Measurements from ENCODE around the gene CEP41. TPM values are rescaled to one million over a fixed set of nuclear protein-coding genes. Genes with fewer than 3 reads are reported as not detected.

CEP41 gene
- polyA plus RNA-seq, 1 donor (not counting 4 experiments of a cell fraction or from before 2014, with no cell fraction given), result 13.4 TPM

GRCh38 chr7:130401578-130401977, 39.2 kb downstream of the CEP41 start:
- H4K20me1 ChIP-seq (ENCODE audit: control insufficient read depth, extremely low read depth, insufficient read depth, low read length), result no peaks in the 10 kb centered on the region
- H3K36me3 ChIP-seq (ENCODE audit: control insufficient read depth in 2 of 2, extremely low read depth in 1 of 2, insufficient read depth in 2 of 2, low read length in 2 of 2), result peaks cover 2 to 4% of the 10 kb centered on the region in 2 experiments
- no peak overlapping the region for H3K4me2 ChIP-seq (ENCODE audit: control insufficient read depth, extremely low read depth, insufficient read depth, low read depth, low read length)
- no peak overlapping the region for H3K9ac ChIP-seq (ENCODE audit: control insufficient read depth, extremely low read depth, insufficient read depth, low read length)
- H3K9me1 ChIP-seq (ENCODE audit: control insufficient read depth, extremely low read depth, insufficient read depth, low read length), result no peaks in the 10 kb centered on the region
- no peak overlapping the region for H3K27ac ChIP-seq (ENCODE audit: control insufficient read depth, insufficient read depth, low read length)
- DNase-seq (ENCODE audit: low read depth, low spot score), result no peak
- dilution Hi-C loops (cut with MboI; ENCODE audit: extremely low pct_ligation_motif_present, low sequenced_read_pairs), result no loop called here
- no peaks in the 10 kb centered on the region for H3K9me3 ChIP-seq (ENCODE audit: control insufficient read depth, low read depth, low read length)
- H2AFZ ChIP-seq (ENCODE audit: control insufficient read depth, low read length), result no peak overlapping the region
- no peak for FAIRE-seq
- no peaks in the 10 kb centered on the region for H3K4me1 ChIP-seq (ENCODE audit: control insufficient read depth, extremely low read depth, insufficient read depth, low read length)
- TF ChIP-seq EZH2 (IDR thresholded peaks at IDR 0.05; ENCODE audit: low read length) (no peak), CTCF (optimal IDR thresholded peaks at IDR 0.05 in 1 of 3, IDR thresholded peaks at IDR 0.05 in 1 of 3, conservative IDR thresholded peaks at IDR 0.05 in 1 of 3; ENCODE audit: extremely low read depth in 1 of 3, insufficient read depth in 2 of 3, low read length in 3 of 3) (no peak)
- no peaks in the 10 kb centered on the region for H3K79me2 ChIP-seq (ENCODE audit: control insufficient read depth, insufficient read depth, low read length)
- H3K4me3 ChIP-seq (ENCODE audit: control insufficient read depth in 2 of 3, extremely low read depth in 1 of 3, insufficient read depth in 2 of 3, low read depth in 1 of 3, low read length in 3 of 3), result no peak overlapping the region
- H3K27me3 ChIP-seq (ENCODE audit: control insufficient read depth, extremely low read depth, insufficient read depth, low read length), result no peaks in the 10 kb centered on the region

- no peaks in the 10 kb centered on the region for H3K9me1 ChIP-seq (ENCODE audit: control insufficient read depth, extremely low read depth, insufficient read depth, low read length)
- no peak overlapping the region for H3K4me2 ChIP-seq (ENCODE audit: control insufficient read depth, extremely low read depth, insufficient read depth, low read depth, low read length)
- H3K79me2 ChIP-seq (ENCODE audit: control insufficient read depth, insufficient read depth, low read length), result no peaks in the 10 kb centered on the region
- no peak overlapping the region for H2AFZ ChIP-seq (ENCODE audit: control insufficient read depth, low read length)
- no peak overlapping the region for H3K4me3 ChIP-seq (ENCODE audit: control insufficient read depth in 2 of 3, extremely low read depth in 1 of 3, insufficient read depth in 2 of 3, low read depth in 1 of 3, low read length in 3 of 3)
- no peak overlapping the region for H3K27ac ChIP-seq (ENCODE audit: control insufficient read depth, insufficient read depth, low read length)
- DNase-seq (ENCODE audit: low read depth, low spot score) (no peak), FAIRE-seq (no peak)
- H3K9ac ChIP-seq (ENCODE audit: control insufficient read depth, extremely low read depth, insufficient read depth, low read length), result no peak overlapping the region
- H3K4me1 ChIP-seq (ENCODE audit: control insufficient read depth, extremely low read depth, insufficient read depth, low read length), result no peaks in the 10 kb centered on the region
- H3K9me3 ChIP-seq (ENCODE audit: control insufficient read depth, low read depth, low read length), result no peaks in the 10 kb centered on the region
- peaks cover 2 to 4% of the 10 kb centered on the region in 2 experiments for H3K36me3 ChIP-seq (ENCODE audit: control insufficient read depth in 2 of 2, extremely low read depth in 1 of 2, insufficient read depth in 2 of 2, low read length in 2 of 2)
- no peaks in the 10 kb centered on the region for H3K27me3 ChIP-seq (ENCODE audit: control insufficient read depth, extremely low read depth, insufficient read depth, low read length)
- TF ChIP-seq CTCF (optimal IDR thresholded peaks at IDR 0.05 in 1 of 3, IDR thresholded peaks at IDR 0.05 in 1 of 3, conservative IDR thresholded peaks at IDR 0.05 in 1 of 3; ENCODE audit: extremely low read depth in 1 of 3, insufficient read depth in 2 of 3, low read length in 3 of 3) (no peak), EZH2 (IDR thresholded peaks at IDR 0.05; ENCODE audit: low read length) (no peak)
- dilution Hi-C loops (cut with MboI; ENCODE audit: extremely low pct_ligation_motif_present, low sequenced_read_pairs), result no loop called here
- H4K20me1 ChIP-seq (ENCODE audit: control insufficient read depth, extremely low read depth, insufficient read depth, low read length), result no peaks in the 10 kb centered on the region
These were observed 39.7 kb downstream of the CEP41 start for GRCh38 chr7:130401101-130401500.
